GM10847 (cell line): ENCODE measurements around the gene CITED1.

Experiments used
- POLR2A ChIP-seq: IDR thresholded peaks from 2 replicates; pipeline ENCODE4 v1.6.1; 2011; ENCODE audit not compliant: insufficient read length; ENCODE audit errors: extremely low read depth

Gene CITED1

DNA sequence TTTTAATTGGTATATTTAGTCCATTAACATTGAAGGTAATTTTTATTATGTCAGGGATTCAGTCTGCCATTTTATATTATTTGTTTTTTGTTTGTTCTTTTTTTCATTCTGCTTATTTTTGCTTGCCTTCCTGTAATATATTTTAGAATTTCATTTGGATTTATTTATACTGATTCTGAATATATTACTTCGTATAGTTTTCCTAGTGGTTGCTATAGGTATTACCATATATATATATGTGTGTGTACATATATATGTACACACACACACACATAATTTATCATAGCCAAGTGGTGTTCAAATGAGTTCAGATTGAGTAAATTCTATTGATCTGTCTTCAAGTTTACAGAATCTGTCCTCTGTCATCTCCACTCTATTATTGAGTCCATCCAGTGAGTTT is 11.2 kb downstream of the CITED1 start:
- no peak for TF ChIP-seq POLR2A

DNA sequence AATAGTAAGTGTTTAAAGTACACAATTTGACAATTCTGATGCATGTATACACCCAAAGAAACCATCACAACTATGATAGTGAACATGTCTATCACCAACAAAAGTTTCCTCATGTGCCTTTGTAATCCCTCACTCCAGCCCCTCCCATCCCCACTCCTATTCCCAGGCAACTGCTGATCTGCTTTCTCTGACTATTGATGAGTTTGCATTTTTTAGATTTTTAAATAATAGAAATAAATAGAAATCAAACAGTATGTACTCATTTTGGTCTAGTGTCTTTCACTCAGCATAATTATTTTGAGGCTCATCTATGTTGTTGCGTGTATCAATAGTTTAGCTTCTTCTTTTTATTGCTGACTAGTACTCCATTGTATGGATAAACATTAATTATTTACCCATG is 23.4 kb downstream of the CITED1 start:
- no peak for TF ChIP-seq POLR2A

DNA sequence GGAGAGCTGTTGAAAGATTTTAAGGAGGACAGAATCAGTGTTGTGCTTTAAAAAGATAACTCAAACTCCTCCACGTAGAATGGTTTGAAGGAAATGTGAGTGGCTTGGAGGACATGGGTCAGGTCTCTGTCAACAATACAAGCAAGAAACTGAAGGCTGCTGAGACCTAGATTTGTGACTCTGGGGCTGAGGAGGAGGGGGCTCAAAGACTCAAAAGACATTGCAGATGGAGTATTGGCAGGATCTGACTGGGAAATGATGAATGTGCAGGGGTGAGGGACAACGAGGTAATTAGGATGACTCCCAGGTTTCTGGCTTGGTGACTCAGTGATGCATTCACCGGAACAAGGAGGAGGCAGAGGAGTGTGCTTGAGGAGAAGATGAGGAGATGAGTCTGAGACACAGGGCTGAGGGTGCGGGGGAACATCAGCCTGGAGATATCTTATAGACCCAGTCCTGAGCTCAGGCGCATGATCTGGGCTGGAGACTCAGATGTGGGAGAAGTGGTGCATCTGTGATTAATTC is 25.3 kb downstream of the CITED1 start:
- TF ChIP-seq POLR2A: no peak

- no peak for TF ChIP-seq POLR2A
Measured at GRCh38 chrX:72276478-72276953, 29.2 kb downstream of the CITED1 start.

DNA sequence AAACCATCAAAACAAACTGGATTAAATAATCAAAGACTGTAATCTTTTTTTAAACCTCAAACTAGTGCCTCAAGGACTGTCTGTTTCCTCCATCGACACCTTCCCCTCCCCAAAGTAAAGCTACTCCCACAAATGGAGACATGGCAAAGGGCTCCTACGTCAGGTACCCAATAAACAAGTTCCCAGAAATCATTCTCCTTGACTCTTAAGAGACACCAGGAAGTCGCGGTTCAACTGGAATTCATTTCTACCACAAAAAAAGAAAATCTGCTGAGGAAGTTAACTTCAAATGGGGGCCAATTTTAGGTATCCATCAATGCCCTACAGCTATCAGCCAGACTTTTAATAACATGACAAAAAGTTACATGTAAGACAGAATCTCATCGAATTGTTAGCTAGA is 31.2 kb downstream of the CITED1 start:
- TF ChIP-seq POLR2A: no peak

DNA sequence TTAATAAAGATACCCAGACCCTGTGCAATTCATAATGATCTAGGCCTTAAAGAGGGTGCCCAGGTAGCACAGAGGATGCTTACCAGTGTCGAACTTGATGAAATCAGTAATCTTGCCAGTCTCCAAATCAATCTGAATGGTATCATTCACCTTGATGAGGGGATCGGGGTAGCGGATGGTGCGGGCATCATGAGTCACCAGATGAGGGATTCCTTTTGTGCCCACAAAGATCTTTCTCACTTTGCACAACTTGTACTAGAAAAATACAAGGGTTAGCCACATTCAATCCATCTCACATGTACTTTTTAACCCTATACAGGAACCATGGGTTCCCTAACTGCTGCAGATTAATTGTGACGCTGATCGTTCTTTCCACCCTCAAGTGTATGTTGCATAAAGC is 32.0 kb downstream of the CITED1 start:
- TF ChIP-seq POLR2A: no peak

GRCh38 chrX:72272868-72273267 is 32.8 kb downstream of the CITED1 start:
- TF ChIP-seq POLR2A: no peak

DNA sequence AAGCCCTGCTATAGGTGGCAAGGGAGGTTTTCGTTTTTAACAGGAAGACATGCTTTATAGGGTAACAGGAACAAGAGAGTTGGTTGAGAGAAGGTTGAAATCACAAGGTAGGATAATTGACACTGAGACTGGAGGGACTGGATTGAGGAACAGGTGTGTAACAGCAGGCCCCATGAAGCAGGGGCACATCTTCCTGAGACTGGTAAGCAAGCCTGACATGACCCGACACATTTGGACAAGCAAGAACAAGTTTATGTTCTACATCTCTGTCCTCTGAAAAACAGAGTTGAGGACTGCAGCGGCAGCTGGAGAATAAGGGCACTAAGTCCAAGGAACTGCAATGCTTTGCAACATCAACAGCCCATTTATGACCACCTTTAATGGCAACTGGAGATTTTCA is 33.9 kb downstream of the CITED1 start:
- no peak for TF ChIP-seq POLR2A

DNA sequence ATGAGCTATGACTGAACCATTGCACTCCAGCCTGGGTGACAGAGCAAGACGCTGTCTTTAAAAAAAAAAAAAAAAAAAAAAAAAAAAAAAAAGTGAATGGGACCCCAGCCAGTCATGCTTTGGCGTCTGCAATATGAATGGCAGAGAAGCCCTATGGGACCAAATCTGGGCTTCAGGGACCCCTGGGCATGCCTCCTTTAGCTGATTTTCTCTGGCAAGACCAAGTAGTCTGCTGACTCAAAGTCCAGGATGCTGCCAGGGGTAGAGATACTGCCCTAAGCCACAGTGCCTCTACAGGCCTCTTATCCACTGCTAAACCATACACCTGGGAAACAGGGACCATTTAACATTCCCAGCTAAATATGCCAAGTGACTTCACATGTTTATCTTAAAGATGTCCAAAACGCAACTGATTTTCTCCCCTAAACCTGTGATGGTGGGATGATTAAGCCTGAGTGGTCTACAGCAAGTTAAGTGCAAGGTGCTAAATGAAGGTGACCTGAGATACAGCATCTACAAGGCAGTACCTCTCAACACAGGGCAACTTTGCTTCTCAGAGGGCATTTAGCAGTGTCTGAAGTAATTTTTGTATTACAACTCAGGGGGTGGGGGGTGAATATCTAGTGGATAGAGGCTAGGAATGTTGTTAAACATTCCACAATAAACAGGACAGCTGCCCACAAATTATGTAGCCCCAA is 34.5 kb downstream of the CITED1 start:
- no peak for TF ChIP-seq POLR2A

DNA sequence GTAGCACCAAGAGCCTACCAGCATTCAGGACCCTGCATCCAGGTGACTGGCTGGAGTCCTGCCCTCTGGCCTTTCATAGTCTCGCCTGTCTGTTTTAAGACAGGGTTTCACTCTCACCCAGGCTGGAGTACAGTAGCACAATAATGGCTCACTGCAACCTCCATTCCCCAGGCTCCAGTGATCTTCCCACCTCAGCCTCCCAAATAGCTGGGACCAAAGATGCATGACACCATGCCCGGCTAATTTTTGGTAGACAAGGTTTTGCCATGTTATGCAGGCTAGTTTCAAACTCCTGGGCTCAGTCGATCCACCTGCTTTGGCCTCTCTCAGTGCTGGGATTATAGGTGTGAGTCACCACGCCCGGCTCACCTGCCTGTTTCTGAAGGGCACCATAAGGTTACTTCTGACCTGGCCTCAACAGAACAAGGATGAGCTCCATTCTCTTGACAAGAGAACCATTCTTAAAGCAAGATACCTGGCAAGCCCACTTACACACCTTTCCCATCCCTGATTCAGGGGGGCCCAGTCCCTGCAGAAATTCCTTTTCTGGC is 35.3 kb downstream of the CITED1 start:
- TF ChIP-seq POLR2A: no peak

DNA sequence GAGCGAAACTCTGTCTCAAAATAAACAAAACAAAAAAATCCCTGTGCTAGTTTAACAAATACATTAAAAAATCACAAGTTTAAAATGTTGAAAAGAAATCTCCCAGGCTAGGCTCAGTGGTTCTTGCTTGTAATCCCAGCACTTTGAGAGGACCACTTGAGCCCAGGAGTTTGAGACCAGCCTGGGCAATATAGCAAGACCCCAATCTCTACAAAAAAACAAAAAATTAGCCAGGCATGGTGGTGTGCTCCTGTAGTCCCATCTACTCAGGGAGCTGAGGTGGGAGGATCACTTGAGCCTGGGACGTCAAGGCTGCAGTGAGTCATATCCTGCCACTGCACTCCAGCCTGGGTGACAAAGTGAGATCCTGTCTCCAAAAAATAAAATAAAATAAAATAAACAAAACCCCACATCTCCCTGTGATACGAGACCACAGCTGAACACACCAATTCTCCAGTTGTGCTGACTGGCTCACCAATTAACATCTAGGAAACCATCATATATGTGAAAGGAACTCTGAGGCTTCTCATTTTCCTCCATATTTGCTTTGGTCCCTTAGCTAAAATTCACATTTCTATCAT is 36.0 kb downstream of the CITED1 start:
- no peak for TF ChIP-seq POLR2A

DNA sequence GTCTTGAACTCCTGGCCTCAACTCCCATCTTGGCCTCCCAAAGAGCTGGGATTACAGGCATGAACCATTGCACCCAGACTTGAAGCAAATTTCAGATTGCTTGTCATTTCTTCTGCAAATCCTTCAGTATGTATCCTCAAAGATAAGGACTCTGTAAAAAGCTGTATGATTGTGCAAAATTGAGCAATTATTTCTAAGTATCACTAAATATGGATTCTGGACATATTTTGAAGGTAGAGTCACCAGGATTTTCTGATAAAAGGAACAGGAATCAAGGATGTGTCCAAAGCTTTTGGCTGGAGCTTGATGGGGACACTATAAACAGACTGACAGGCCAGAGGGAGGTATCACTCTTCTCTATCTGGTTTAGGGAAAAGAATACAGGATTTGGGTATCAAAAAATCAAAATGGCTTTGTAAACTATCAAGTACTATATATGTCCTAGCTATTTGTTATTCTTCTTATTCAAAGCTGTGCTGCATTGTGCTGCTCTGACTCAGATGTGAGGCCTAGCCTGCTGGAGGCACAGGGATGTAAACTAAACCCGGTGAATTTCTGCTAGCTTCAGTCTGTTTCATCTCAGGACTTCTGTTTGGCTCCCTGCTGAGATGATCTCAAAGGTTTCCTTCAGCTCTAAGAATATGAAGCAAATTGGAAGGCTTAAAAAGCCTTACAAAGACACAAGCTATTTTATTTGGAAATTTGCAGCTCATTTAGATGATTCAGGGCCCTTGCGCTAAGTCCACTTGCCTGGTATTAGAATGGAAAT is 36.9 kb downstream of the CITED1 start:
- no peak for TF ChIP-seq POLR2A

GRCh38 chrX:72265263-72265662 is 40.5 kb downstream of the CITED1 start:
- no peak for TF ChIP-seq POLR2A

GRCh38 chrX:72262077-72262476 is 43.6 kb downstream of the CITED1 start:
- no peak for TF ChIP-seq POLR2A

DNA sequence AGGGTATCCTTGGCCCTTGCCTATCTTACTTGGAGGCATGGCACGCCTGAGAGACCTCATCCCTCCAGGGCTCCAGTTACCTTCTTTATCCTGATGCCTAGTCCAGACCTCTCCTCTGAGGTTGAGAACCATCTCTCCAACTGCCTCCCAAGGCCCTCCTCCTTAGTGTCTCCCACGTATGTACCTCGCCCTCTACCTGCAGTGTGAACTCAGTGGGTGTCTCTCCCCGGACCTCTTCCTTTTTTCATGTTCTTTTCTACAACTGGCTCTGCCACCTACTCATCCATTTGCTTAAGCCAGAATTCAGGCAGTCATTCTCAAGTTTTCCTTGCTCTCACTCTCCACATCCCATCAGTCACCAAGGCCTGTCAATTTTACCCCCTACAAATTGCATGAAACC is 45.3 kb downstream of the CITED1 start:
- no peak for TF ChIP-seq POLR2A

GRCh38 chrX:72258174-72258573 is 47.5 kb downstream of the CITED1 start:
- TF ChIP-seq POLR2A: no peak
